HG02678 (cell line): Measurements from ENCODE around the gene CDKN2B.
A peak's percentile ranks its signal among the peaks of the same experiment; 100 is the strongest.

Experiments used
- ATAC-seq: cut with Tn5 transposase; IDR thresholded peaks from one replicate; pipeline ENCODE4 v1.9.1; 2021; ENCODE audit warnings: mild to moderate bottlenecking, moderate library complexity; ENCODE audit not compliant: unreplicated experiment

The CDKN2B gene

DNA sequence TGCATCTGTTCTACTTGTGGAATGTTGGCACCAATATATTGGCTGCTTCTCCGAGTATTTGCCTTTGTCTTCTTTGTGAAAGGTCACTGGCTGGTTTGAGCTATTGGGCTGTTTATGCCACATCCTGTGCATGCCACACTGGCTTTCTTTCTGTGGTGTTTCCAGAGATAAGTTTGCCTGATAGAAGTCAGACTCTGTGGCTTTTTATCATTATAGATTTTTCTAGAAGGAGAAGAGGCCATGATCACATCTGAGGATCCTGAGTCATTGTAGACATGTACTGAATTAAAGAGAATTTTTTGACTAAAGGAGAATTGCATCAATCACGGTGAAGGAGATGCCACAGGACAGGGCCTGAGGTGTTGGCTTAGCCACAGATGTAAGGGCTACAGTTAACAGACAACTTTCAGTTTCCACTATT lies 26.5 kb upstream of the CDKN2B start:
- no peak for ATAC-seq

DNA sequence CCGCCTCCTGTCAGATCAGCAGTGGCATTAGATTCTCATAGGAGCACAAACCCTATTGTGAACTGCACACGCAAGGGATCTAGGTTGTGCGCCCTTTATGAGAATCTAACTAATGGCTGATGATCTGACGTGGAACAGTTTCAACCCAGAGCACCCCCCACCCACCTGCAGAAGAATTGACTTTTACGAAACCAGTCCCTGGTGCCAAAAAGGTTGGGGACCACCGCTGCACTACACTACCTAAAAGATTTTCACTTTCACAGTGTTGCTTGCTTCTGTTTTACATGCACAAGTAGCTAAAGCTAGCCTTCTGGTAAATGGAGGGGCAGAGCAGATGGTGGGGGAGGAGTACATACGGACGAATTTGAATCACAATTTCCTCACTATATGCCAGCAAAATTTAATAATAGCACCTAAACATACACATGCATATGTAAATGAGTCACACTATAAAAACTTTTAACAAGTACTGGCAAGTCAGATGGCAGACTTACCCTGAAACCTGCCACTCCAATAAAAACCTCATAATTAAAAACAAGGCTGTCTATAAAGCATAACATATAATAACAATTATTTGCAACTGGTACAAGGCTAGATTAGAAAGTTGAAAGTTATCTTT lies 24.0 kb upstream of the CDKN2B start:
- ATAC-seq = no peak

DNA sequence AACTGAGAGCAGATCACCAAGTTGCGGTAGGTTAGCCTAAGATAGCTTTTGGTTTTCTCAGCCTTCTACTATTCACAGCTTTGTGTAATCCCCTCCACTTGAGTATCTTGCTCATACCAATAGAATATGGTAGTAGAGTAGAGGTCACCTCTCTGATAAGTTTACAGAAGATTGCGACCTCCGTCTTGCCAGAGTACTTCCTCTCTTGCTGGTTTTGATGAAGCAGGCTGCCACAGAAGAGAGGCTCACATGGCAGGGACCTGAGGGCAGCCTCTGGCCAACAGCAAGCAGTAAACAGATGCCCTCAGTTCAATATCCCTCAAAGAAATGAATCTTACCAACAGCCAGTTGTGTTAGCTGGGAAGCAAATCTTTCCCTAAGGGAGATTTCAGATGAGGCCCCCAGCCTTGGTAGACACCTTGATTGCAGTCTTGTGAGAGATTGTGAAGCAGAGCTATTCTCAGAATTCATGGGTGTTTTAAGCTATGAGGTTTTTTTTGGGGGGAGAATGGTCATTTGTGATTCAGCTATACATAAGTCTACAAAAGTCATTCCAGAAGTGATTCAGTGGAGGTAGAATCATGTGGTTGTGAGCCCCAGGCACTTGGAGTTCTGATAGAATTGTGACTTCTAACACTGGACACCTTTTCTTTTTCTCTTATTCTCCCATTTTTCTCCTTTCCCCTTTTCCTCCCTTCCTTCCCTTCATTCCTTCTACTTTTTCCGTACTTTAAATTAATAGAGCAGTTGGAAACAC lies 22.7 kb upstream of the CDKN2B start:
- no peak for ATAC-seq

DNA sequence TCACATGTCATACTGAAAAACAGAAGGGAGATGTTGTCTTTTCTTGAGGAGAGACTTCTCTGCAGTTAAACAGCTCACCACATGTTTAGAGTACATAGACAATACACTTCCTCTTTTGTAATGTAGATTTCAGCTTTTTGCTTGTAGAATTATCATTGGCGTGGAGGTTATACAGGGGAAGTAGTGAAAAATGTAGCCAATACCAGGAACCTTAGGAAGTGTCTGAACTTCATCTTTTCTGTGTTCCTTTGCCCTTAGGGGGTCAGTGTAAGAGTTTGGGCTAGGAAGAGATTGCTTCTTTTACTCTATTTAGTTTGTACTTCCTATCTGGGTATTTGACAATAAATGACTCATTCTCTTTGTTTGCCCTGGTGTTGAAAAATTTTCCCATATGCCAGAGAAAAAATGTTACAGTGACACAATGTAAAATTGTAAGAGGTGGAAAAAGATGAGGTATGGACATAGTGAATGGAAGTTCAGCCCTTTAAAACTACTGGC lies 21.0 kb upstream of the CDKN2B start:
- peak; percentile 71 for ATAC-seq

DNA sequence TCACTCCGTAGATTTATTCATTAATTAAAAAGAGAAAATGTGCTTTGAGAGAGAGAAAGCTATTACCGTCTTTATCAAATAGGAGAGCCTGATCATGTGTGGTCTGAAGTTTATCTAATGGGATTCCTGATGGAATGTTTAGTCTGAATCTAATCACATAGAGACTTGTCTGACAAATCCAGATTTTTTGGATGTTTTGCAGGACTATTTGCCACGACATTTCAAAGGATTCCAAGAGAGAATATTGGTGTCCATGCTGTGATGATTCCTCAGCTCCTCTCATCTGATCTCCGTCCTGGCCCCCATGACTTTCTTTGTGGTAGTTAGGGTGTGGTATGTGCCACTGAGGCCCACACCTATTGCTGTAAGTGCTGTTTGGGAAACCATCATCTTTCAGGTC lies 20.1 kb upstream of the CDKN2B start:
- no peak for ATAC-seq

DNA sequence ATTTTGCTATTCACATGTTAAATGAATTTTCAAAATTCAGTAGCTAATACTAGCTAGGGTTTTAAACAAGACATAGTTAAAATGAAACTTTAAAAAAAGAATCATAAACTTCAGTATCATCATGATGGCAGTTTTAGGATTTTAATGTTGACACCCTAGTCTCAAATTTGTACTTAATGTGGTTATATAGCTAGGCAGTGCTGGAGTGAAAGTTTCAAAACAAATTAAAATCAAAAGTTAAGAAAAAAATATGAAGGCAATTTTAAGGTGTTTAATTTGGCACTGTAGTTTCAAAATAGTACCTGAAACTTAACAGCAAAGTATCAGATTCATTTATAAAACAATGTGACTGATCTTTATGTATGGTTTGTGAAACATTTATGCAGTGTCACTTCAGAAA lies 19.3 kb upstream of the CDKN2B start:
- no peak for ATAC-seq

DNA sequence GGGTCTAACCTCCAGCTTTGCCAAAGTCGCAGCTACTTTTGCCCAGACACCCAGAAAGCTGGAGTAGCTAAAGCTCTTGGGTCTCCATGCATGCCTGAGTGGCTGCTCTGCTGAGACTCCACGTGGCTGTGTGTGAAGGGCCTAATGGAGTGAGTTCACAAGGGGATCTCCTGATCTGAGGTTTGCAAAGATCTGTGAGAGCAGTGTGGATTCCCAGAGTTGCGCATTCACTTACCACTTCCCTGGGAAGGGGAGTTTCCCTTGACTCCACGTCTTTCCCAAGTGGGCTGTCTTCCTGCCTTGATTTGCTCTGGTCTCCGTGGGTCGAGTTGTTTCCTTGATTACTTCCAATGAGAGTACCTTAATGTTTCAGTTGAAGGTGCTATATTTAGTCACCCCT lies 17.6 kb upstream of the CDKN2B start:
- no peak for ATAC-seq

DNA sequence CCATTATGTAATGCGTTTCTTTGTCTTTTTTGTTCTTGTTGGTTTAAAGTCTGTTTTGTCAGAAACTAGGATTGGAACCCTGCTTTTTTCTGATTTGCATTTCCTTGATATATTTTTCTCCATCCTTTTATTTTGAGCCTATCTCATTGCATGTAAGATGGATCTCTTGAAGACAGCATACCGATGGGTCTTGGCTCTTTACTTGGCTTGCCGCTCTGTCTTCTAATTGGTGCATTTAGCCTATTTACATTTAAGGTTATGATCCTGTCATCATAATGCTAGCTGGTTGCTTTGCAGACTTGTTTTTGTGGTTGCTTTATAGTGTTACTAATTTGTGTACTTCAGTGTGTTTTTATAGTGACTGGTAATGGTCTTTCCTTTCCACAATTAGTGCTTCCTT lies 13.3 kb upstream of the CDKN2B start:
- no peak for ATAC-seq

DNA sequence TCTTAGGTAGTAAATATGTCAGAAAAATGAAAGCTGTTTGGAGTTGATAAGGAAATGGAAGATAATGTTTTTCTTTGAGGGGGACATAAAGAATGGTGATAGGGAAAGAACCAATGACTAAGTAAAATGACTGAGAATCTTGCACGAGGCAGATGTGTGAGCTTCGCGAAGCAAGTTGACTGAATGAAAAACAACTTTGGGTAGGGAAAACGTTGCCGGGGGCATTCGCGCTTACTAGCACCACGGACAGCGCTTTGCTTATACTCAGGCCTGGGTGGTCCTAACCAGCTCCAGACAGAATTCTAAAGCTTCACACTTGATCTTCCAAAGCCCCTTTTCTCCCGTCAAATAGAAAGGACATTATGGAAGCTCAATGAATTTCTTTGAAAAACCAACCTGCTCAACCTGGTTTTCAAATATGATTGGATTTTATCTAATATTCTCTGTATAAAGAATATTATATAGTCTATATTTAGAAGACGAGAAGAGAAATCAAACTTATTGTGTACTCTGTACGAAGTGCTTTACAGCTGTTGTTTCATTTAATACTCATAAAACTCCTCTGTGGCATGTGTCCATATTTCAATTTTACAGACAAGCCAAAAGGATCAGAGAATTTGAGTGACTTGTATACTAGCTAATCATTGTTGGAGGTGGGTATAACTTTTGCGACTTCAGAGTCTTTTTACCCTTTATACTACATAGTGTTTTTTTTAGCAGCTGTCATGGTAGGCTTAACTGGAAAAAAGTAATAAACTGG lies 1.9 kb upstream of the CDKN2B start:
- no peak for ATAC-seq

DNA sequence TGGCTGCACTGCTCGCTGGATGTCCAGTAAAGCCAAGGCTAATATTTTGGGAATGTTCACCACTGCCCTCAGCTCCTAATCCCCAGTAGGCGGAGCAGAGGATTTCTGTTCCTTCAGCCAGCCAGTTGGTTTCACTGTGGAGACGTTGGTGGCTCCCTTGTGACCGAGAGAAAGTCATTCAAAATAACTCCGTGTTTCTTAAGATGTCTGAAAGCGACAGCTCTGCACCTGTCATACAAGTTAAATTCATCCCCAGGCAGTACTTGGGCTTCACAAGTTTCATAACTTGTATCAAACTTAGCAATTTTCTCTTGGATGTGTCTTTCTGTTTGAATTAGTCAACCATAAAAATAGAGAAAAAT lies 382 bp upstream of the CDKN2B start:
- ATAC-seq = peak; percentile 48

DNA sequence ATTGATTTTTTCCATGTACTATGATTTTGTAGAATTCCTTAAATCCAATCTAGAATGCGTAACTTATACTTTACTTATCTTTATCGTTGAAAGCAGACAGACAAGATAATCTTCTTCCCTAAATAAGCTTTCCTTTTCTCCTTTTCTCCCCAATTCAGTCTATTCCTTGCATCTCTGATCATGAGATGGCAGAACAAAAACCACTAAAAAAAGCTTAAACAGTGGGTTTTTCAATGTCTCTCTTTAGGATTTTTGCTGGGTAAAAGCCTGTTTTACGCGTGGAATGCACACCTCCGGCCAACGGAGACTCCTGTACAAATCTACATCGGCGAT lies 755 bp downstream of the CDKN2B start:
- ATAC-seq = no peak

DNA sequence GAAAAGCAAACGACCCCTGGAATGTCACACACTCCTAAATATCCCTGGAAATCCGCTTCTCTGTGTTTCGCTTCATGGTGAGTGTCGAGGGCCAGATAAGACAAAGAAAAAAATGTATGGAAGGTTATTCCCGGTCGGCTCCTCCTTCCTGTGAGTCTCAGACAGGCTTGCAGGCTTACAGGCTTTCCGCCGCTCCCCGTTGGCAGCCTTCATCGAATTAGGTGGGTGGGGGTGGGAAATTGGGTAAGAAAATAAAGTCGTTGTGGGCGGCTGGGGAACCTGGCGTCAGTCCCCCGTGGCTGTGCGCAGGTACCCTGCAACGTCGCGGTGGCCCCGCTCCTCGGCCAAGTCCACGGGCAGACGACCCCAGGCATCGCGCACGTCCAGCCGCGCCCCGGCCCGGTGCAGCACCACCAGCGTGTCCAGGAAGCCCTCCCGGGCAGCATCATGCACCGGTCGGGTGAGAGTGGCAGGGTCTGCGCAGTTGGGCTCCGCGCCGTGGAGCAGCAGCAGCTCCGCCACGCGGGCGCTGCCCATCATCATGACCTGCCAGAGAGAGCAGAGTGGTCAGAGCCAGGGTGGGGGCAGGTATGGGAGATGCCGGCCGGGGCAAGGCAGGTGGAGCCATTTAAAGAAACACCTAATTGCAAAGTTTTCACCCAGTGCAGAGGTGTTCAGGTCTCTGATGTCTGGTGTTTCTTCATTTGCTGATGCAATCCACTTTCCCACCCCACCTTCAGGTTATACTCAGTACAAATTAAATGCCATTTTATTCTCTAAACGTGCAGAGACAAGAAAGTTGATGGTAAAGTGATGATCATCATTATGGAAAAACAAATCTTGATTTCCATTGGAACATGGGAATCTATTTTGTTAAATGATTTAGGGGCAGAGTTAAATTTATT lies 3.2 kb downstream of the CDKN2B start:
- no peak for ATAC-seq

DNA sequence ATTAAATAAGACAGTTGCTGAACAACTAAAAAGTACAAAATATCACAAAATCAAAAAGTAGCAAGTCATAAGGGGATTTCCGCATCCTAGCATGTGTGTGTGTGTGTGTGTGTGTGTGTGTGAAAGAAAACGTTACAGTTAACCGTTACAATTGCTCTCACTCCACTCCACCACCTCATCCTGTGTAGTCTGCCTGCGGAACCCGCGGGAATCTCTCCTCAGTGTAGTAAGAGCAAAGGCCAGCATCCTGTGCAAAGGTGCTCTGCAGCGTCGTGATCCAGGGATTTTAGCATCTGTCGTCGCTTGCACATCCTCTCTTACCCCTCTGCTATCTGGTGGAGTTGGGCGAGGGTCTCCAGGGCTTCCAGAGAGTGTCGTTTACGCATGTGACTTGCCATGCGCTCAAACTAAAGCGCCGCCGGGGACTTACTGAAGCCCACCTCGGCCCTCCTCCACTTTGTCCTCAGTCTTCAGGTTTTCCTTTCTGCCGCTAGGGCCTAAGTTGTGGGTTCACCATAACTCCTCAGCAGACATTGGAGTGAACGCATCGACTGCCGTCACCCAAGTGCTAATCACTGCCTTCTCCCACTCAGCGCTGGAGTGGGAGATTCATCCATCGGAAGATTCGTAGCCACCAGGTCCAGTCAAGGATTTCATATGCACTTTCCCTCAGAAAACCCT lies 3.9 kb downstream of the CDKN2B start:
- ATAC-seq = no peak

DNA sequence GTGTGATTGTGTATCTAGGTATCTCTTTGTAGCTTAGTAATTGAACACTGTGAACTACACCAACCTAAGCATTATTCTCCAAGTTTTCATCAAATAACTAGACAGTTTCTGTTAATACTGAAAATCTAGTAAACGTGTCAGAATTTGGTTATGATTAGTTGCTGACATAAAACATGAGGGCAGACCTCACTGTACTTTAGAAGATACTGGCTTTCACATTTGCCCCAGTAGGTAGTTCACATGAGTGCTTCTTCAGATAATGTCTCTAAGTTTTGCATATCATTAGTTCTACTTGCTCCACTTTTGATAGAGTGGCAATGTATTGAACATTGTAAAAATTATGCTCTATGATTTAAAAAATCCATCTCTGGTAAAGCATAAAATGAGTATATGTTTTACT lies 7.1 kb downstream of the CDKN2B start:
- ATAC-seq = no peak

DNA sequence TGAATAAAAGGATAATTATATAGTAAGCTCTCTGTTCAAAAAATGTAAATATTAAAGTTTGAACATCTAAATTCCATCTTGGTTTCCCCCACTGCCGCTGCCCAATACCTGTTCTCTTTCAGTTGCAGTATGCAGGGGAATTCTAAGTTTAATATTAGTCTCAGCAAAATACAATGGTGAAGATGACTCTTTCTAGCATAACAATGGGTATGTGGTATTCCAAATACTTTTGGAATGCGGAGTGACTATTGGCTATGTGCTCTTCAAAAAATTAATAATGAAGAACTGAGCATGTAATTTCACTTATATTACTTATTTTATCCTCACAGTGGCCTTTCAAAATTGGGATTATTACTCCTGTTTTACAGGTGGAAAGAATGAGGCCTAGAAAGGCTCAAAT lies 11.1 kb downstream of the CDKN2B start:
- no peak for ATAC-seq

DNA sequence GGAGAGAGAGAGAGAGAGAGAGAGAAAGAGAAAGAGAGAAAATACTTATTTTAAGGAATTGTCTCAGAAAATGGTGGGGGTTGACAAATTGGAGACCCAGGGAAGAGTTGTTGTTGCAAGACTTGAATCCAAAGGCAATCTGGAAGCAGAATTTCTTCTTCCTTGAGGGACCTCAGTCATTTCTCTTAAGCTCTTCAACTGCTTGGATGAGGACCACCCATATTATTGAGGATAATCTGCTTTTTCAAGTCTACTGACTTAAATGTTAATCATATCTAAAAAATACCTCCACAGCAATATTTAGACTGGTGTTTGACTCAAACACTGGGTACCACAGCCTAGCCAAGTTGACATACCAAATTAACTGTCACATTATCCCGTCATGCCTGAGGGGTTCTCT lies 11.6 kb downstream of the CDKN2B start:
- no peak for ATAC-seq

DNA sequence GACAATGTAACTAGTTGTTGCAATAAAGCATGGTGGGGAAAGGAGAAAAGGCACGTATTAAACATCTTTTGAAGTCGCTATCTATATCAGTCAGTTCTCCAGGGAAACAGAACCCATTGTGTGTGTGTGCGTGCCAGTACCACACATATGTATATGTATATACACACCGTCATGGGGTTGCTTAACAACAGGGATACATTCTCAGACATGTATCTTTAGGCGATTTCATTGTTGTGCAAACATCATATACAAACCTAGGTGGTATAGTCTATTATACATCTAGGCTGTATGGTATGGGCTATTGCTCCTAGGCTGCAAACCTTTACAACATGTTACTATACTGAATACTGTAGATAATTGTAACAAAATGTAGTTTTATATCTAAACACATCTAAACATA lies 12.2 kb downstream of the CDKN2B start:
- no peak for ATAC-seq

DNA sequence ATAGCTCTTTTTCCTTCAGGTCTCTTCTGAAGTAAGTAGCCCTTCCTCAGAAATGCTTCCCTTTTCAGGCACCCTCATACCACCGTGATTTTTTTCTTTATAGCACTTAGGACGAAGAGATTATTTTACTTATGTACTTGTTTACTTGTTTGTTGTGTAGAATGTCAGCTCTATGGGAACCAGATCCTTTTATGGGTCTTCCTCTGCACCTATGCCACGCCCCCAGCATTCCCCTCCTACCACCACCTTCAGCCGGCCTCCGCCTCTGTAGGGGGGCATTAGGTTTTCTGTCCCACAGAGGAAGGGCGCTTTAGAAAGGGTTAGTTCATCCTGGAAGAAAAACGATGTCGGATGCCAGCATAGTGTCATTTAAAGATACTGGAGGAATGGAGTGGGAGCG lies 12.7 kb downstream of the CDKN2B start:
- ATAC-seq = no peak

DNA sequence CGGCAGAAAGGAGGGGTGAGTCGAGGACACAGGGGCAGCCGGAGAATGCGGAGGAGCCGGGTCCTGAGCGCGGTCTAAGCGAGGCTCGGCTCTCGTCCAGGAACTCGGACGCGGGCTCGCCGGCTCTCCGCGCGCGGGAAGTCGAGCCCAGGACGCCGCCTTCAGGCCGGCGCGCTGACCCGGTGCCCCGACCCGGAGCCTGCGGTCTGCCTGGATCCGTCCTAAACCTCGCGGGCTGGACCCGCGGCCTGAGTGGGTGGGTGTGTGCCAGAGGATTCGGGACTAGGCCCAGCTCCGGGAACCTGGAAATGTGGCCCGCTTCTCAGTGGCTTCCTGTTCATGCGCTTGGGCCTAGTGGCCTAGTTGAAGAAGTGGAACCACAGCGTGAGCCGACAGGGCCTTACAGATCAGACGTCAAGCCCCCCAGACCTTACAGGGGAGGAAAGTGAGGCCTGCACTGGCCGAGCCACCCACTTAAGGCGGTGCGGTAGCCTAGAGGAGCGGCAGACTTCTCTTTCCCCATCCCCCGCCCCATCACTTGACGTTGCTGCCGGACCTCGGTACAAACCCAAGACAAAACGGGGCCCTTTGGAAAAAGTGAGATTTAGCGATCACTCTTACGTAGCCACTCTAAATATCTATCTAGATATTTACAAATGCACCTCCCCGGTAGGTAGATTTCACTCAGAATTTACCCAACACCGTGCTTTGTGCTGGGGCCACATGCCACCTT lies 13.3 kb downstream of the CDKN2B start:
- ATAC-seq = no peak
